Activated naive CD8-positive, alpha-beta T cell treated with anti-CD3 and anti-CD28 coated beads, Interleukin-2, amount 10 ng/mL, durations not matched to agents 7 days and 5 days (primary cell): ENCODE data around the gene TMEM108. TPM values are rescaled to one million over a fixed set of nuclear protein-coding genes. Genes with fewer than 3 reads are reported as not detected.

ENCODE experiments used
- ATAC-seq: fragments of 150-1000 bp; cut with Tn5 transposase; one replicate; pipeline ENCODE4 v1.10.0; 2021; ENCODE audit warnings: low read depth, moderate library complexity
- POLR2A ChIA-PET: fragments of 350-600 bp; sonication (Branson Sonifier 250); formaldehyde crosslinking; loops from one replicate; lab custom pipeline; 2021; ENCODE audit warnings: antibody characterized with exemption; lab: Charles Lee
- DNase-seq: peaks from one replicate; pipeline ENCODE4 v3.0.0; 2021
- H3K27ac Mint-ChIP-seq: one replicate; pipeline ENCODE4 v1.8.0; 2022; ENCODE audit warnings: mild to moderate bottlenecking, mixed read lengths
- H3K27me3 Mint-ChIP-seq: one replicate; pipeline ENCODE4 v1.8.0; 2022; ENCODE audit warnings: mild to moderate bottlenecking, moderate library complexity, mixed read lengths
- H3K36me3 Mint-ChIP-seq: one replicate; pipeline ENCODE4 v1.8.0; 2021; ENCODE audit warnings: mild to moderate bottlenecking, mixed read lengths
- H3K4me1 Mint-ChIP-seq: one replicate; pipeline ENCODE4 v1.8.0; 2021; ENCODE audit warnings: mixed read lengths
- H3K4me3 Mint-ChIP-seq: one replicate; pipeline ENCODE4 v1.8.0; 2022; ENCODE audit warnings: mild to moderate bottlenecking, moderate library complexity, mixed read lengths
- H3K9me3 Mint-ChIP-seq: one replicate; pipeline ENCODE4 v1.8.0; 2021; ENCODE audit warnings: mixed read lengths
- total RNA-seq, 2 experiments: library from RNA; stranded (reverse); gene quantifications; one replicate each; pipeline ENCODE4 v1.2.3, GENCODE V29; 2021

TMEM108 gene
- total RNA-seq, 2 experiments from 2014 or later, result not detected

- POLR2A ChIA-PET, result no interaction called here
- Mint-ChIP-seq H3K4me1 (peaks cover 4% of the 10 kb centered on the region), H3K27me3 (peaks cover 2% of the 10 kb centered on the region), H3K27ac (no peak overlapping the region), H3K36me3 (no peaks in the 10 kb centered on the region), H3K4me3 (no peak overlapping the region), H3K9me3 (no peaks in the 10 kb centered on the region)
- ATAC-seq (no peak), DNase-seq (no peak)
These were observed 387.0 kb downstream of the TMEM108 start for GRCh38 chr3:133424937-133425869.

GRCh38 chr3:133425898-133426297 lies 387.7 kb downstream of the TMEM108 start:
- Mint-ChIP-seq H3K27ac (no peak overlapping the region), H3K4me3 (no peak overlapping the region), H3K4me1 (peaks cover 4% of the 10 kb centered on the region), H3K9me3 (no peaks in the 10 kb centered on the region), H3K36me3 (no peaks in the 10 kb centered on the region), H3K27me3 (peaks cover 2% of the 10 kb centered on the region)
- no peak for DNase-seq
- ATAC-seq, result no peak
- POLR2A ChIA-PET, result no interaction called here

- no peak for DNase-seq
- H3K9me3 Mint-ChIP-seq, result no peaks in the 10 kb centered on the region
These were observed 388.5 kb downstream of the TMEM108 start for GRCh38 chr3:133426721-133427120.

GRCh38 chr3:133428552-133428951 lies 390.4 kb downstream of the TMEM108 start:
- Mint-ChIP-seq H3K4me3 (no peak overlapping the region), H3K36me3 (no peaks in the 10 kb centered on the region), H3K27ac (no peak overlapping the region), H3K9me3 (no peaks in the 10 kb centered on the region), H3K27me3 (no peaks in the 10 kb centered on the region), H3K4me1 (peaks cover 4% of the 10 kb centered on the region)
- DNase-seq (no peak), ATAC-seq (no peak)
- POLR2A ChIA-PET, result no interaction called here

More at GRCh38 chr3:133426721-133427120, 388.5 kb downstream of the TMEM108 start:
- H3K27me3 Mint-ChIP-seq, result peaks cover under 1% of the 10 kb centered on the region
- no peak overlapping the region for H3K4me3 Mint-ChIP-seq
- peaks cover 4% of the 10 kb centered on the region for H3K4me1 Mint-ChIP-seq
- ATAC-seq, result no peak
- H3K27ac Mint-ChIP-seq, result no peak overlapping the region
- POLR2A ChIA-PET, result no interaction called here
- no peaks in the 10 kb centered on the region for H3K36me3 Mint-ChIP-seq

GRCh38 chr3:133429063-133429462 lies 390.9 kb downstream of the TMEM108 start:
- no peak for ATAC-seq
- H3K9me3 Mint-ChIP-seq, result no peaks in the 10 kb centered on the region
- H3K4me1 Mint-ChIP-seq, result peaks cover 2% of the 10 kb centered on the region
- H3K27ac Mint-ChIP-seq, result no peak overlapping the region
- no peaks in the 10 kb centered on the region for H3K27me3 Mint-ChIP-seq
- POLR2A ChIA-PET, result no interaction called here
- H3K36me3 Mint-ChIP-seq, result no peaks in the 10 kb centered on the region
- no peak overlapping the region for H3K4me3 Mint-ChIP-seq
- DNase-seq, result no peak

GRCh38 chr3:133439563-133439962 lies 401.4 kb downstream of the TMEM108 start:
- no peak overlapping the region for H3K4me3 Mint-ChIP-seq
- no peaks in the 10 kb centered on the region for H3K27me3 Mint-ChIP-seq
- no peak for ATAC-seq
- POLR2A ChIA-PET, result no interaction called here
- H3K4me1 Mint-ChIP-seq, result peaks cover 16% of the 10 kb centered on the region
- peaks cover 5% of the 10 kb centered on the region for H3K9me3 Mint-ChIP-seq
- H3K36me3 Mint-ChIP-seq, result peaks cover 8% of the 10 kb centered on the region
- no peak for DNase-seq
- no peak overlapping the region for H3K27ac Mint-ChIP-seq

GRCh38 chr3:133440652-133441051 lies 402.5 kb downstream of the TMEM108 start:
- POLR2A ChIA-PET, result no interaction called here
- H3K36me3 Mint-ChIP-seq, result peaks cover 8% of the 10 kb centered on the region
- peaks cover 16% of the 10 kb centered on the region for H3K4me1 Mint-ChIP-seq
- no peak overlapping the region for H3K27ac Mint-ChIP-seq
- no peak overlapping the region for H3K4me3 Mint-ChIP-seq
- H3K9me3 Mint-ChIP-seq, result peaks cover 5% of the 10 kb centered on the region
- no peaks in the 10 kb centered on the region for H3K27me3 Mint-ChIP-seq
- no peak for ATAC-seq
- DNase-seq, result no peak

- Mint-ChIP-seq H3K9me3 (peaks cover 5% of the 10 kb centered on the region), H3K4me1 (peaks cover 16% of the 10 kb centered on the region), H3K4me3 (peak overlapping the region; percentile 79), H3K36me3 (peaks cover 8% of the 10 kb centered on the region), H3K27ac (peak overlapping the region; percentile 91), H3K27me3 (no peaks in the 10 kb centered on the region)
- POLR2A ChIA-PET, result interaction anchor here (0.7 kb wide), 1 partner anchor 49 kb away, joined by 3 read pairs; no protein-coding TSS in a partner anchor
- peak; percentile 89 for ATAC-seq
- DNase-seq, result peak; percentile 38
These were observed 403.7 kb downstream of the TMEM108 start for GRCh38 chr3:133441867-133442270.

- no peaks in the 10 kb centered on the region for H3K27me3 Mint-ChIP-seq
- ATAC-seq (no peak), DNase-seq (no peak)
- H3K4me1 Mint-ChIP-seq, result peaks cover 16% of the 10 kb centered on the region
- peaks cover 8% of the 10 kb centered on the region for H3K36me3 Mint-ChIP-seq
- POLR2A ChIA-PET, result no interaction called here
- peaks cover 5% of the 10 kb centered on the region for H3K9me3 Mint-ChIP-seq
- H3K27ac Mint-ChIP-seq, result peak overlapping the region; percentile 91
- peak overlapping the region; percentile 79 for H3K4me3 Mint-ChIP-seq
These were observed 404.3 kb downstream of the TMEM108 start for GRCh38 chr3:133442518-133442917.

GRCh38 chr3:133443649-133444422 lies 405.6 kb downstream of the TMEM108 start:
- no peak overlapping the region for H3K27ac Mint-ChIP-seq
- peaks cover 22% of the 10 kb centered on the region for H3K4me1 Mint-ChIP-seq
- H3K4me3 Mint-ChIP-seq, result no peak overlapping the region
- ATAC-seq, result no peak
- peaks cover 5% of the 10 kb centered on the region for H3K9me3 Mint-ChIP-seq
- POLR2A ChIA-PET, result no interaction called here
- H3K36me3 Mint-ChIP-seq, result peaks cover 8% of the 10 kb centered on the region
- no peak for DNase-seq
- H3K27me3 Mint-ChIP-seq, result no peaks in the 10 kb centered on the region

- no peak overlapping the region for H3K4me3 Mint-ChIP-seq
- peaks cover 8% of the 10 kb centered on the region for H3K36me3 Mint-ChIP-seq
- H3K27me3 Mint-ChIP-seq, result no peaks in the 10 kb centered on the region
- no peak overlapping the region for H3K27ac Mint-ChIP-seq
- POLR2A ChIA-PET, result no interaction called here
- DNase-seq (no peak), ATAC-seq (no peak)
- peaks cover 26% of the 10 kb centered on the region for H3K4me1 Mint-ChIP-seq
- peaks cover 5% of the 10 kb centered on the region for H3K9me3 Mint-ChIP-seq
These were observed 406.2 kb downstream of the TMEM108 start for GRCh38 chr3:133444423-133444774.

- no peak overlapping the region for H3K4me3 Mint-ChIP-seq
- peaks cover 5% of the 10 kb centered on the region for H3K36me3 Mint-ChIP-seq
- no peaks in the 10 kb centered on the region for H3K9me3 Mint-ChIP-seq
- no peak overlapping the region for H3K27ac Mint-ChIP-seq
- H3K4me1 Mint-ChIP-seq, result peaks cover 28% of the 10 kb centered on the region
- ATAC-seq (no peak), DNase-seq (no peak)
- POLR2A ChIA-PET, result no interaction called here
- no peaks in the 10 kb centered on the region for H3K27me3 Mint-ChIP-seq
These were observed 406.9 kb downstream of the TMEM108 start for GRCh38 chr3:133445108-133445507.
